ENCODE results near the gene ABHD5. TPM values are rescaled to one million over a fixed set of nuclear protein-coding genes. Genes with fewer than 3 reads are reported as not detected.
A peak's percentile ranks its signal among the peaks of the same experiment; 100 is the strongest.

ABHD5 gene
- total RNA-seq, 2 experiments from 2014 or later = 8.6 to 9.8 TPM

- CTCF ChIA-PET = no interaction called here
- intact Hi-C loops (cut with DNase I, micrococcal nuclease) = no loop called here
- POLR2A ChIA-PET = no interaction called here
- DNase-seq (no peak), ATAC-seq (no peak)
- H3K27me3 Mint-ChIP-seq = no peaks in the 10 kb centered on the region
- H3K27ac Mint-ChIP-seq = no peak overlapping the region
- no peaks in the 10 kb centered on the region for H3K36me3 Mint-ChIP-seq (ENCODE audit: low read depth)
- H3K4me3 Mint-ChIP-seq = no peak overlapping the region
- H3K9me3 Mint-ChIP-seq (ENCODE audit: low read depth) = no peaks in the 10 kb centered on the region
- peaks cover 21% of the 10 kb centered on the region for H3K4me1 Mint-ChIP-seq
Measured at GRCh38 chr3:43760938-43761337, 70.2 kb downstream of the ABHD5 start.

- no peak overlapping the region for H3K4me3 Mint-ChIP-seq
- H3K36me3 Mint-ChIP-seq (ENCODE audit: low read depth) = no peaks in the 10 kb centered on the region
- H3K4me1 Mint-ChIP-seq = peaks cover 17% of the 10 kb centered on the region
- ATAC-seq (no peak), DNase-seq (no peak)
- CTCF ChIA-PET = interaction anchor here (0.6 kb wide), 1 partner anchor 11 kb away, joined by 3 read pairs; no protein-coding TSS in a partner anchor
- H3K9me3 Mint-ChIP-seq (ENCODE audit: low read depth) = no peaks in the 10 kb centered on the region
- H3K27ac Mint-ChIP-seq = no peak overlapping the region
- intact Hi-C loops (cut with DNase I, micrococcal nuclease) = no loop called here
- POLR2A ChIA-PET = no interaction called here
- H3K27me3 Mint-ChIP-seq = no peaks in the 10 kb centered on the region
Measured at GRCh38 chr3:43762451-43762850, 71.7 kb downstream of the ABHD5 start.

GRCh38 chr3:43764056-43764455, 73.3 kb downstream of the ABHD5 start:
- H3K4me3 Mint-ChIP-seq = no peak overlapping the region
- no peak overlapping the region for H3K27ac Mint-ChIP-seq
- POLR2A ChIA-PET = no interaction called here
- DNase-seq (no peak), ATAC-seq (no peak)
- no peaks in the 10 kb centered on the region for H3K27me3 Mint-ChIP-seq
- no peaks in the 10 kb centered on the region for H3K9me3 Mint-ChIP-seq (ENCODE audit: low read depth)
- H3K36me3 Mint-ChIP-seq (ENCODE audit: low read depth) = no peaks in the 10 kb centered on the region
- intact Hi-C loops (cut with DNase I, micrococcal nuclease) = no loop called here
- H3K4me1 Mint-ChIP-seq = peaks cover 6% of the 10 kb centered on the region
- CTCF ChIA-PET = no interaction called here

- ChIA-PET CTCF (interaction anchor here (0.7 kb wide), 1 partner anchor 10 kb away, joined by 3 read pairs; no protein-coding TSS in a partner anchor), POLR2A (no interaction called here)
- no peak overlapping the region for H3K4me3 Mint-ChIP-seq
- ATAC-seq = no peak
- H3K36me3 Mint-ChIP-seq (ENCODE audit: low read depth) = no peaks in the 10 kb centered on the region
- H3K27me3 Mint-ChIP-seq = no peaks in the 10 kb centered on the region
- intact Hi-C loops (cut with DNase I, micrococcal nuclease) = no loop called here
- peaks cover 6% of the 10 kb centered on the region for H3K4me1 Mint-ChIP-seq
- no peaks in the 10 kb centered on the region for H3K9me3 Mint-ChIP-seq (ENCODE audit: low read depth)
- H3K27ac Mint-ChIP-seq = no peak overlapping the region
- no peak for DNase-seq
Measured at GRCh38 chr3:43764471-43764870, 73.7 kb downstream of the ABHD5 start.

- CTCF ChIA-PET = interaction anchor here (0.7 to 1.3 kb wide), 2 partner anchors 10 to 11 kb away, joined by 3 to 4 read pairs; no protein-coding TSS in a partner anchor
- ATAC-seq = no peak
Measured at GRCh38 chr3:43765521-43765971, 74.8 kb downstream of the ABHD5 start.

GRCh38 chr3:43766672-43767465, 76.1 kb downstream of the ABHD5 start:
- Mint-ChIP-seq H3K9me3 (ENCODE audit: low read depth) (no peaks in the 10 kb centered on the region), H3K27ac (no peak overlapping the region), H3K4me1 (peaks cover 19% of the 10 kb centered on the region), H3K27me3 (no peaks in the 10 kb centered on the region), H3K36me3 (ENCODE audit: low read depth) (no peaks in the 10 kb centered on the region), H3K4me3 (no peak overlapping the region)
- CTCF ChIA-PET = interaction anchor here (0.6 to 1.5 kb wide), 2 partner anchors 107 to 291 kb away, joined by 3 to 4 read pairs; no protein-coding TSS in a partner anchor
- ATAC-seq (no peak), DNase-seq (no peak)
- intact Hi-C loops (cut with DNase I, micrococcal nuclease) = loop anchor here (5.0 kb wide), 2 partner anchors 125 to 430 kb away; no protein-coding TSS in a partner anchor
- POLR2A ChIA-PET = interaction anchor here (0.6 kb wide), 1 partner anchor 19 kb away, joined by 6 read pairs; no protein-coding TSS in a partner anchor

More at GRCh38 chr3:43765521-43765971, 74.8 kb downstream of the ABHD5 start:
- peaks cover 15% of the 10 kb centered on the region for H3K4me1 Mint-ChIP-seq
- no peak overlapping the region for H3K4me3 Mint-ChIP-seq
- no peaks in the 10 kb centered on the region for H3K9me3 Mint-ChIP-seq (ENCODE audit: low read depth)
- H3K36me3 Mint-ChIP-seq (ENCODE audit: low read depth) = no peaks in the 10 kb centered on the region
- no peaks in the 10 kb centered on the region for H3K27me3 Mint-ChIP-seq
- POLR2A ChIA-PET = no interaction called here
- no peak overlapping the region for H3K27ac Mint-ChIP-seq
- intact Hi-C loops (cut with DNase I, micrococcal nuclease) = loop anchor here (5.0 kb wide), 2 partner anchors 127 to 432 kb away; no protein-coding TSS in a partner anchor
- DNase-seq = no peak

- DNase-seq = no peak
- intact Hi-C loops (cut with DNase I, micrococcal nuclease) = loop anchor here (5.0 kb wide), 2 partner anchors 124 to 429 kb away; no protein-coding TSS in a partner anchor
- POLR2A ChIA-PET = interaction anchor here (0.6 kb wide), 1 partner anchor 647 kb away, joined by 3 read pairs; no protein-coding TSS in a partner anchor
- Mint-ChIP-seq H3K27ac (no peak overlapping the region), H3K4me1 (peaks cover 20% of the 10 kb centered on the region), H3K36me3 (ENCODE audit: low read depth) (no peaks in the 10 kb centered on the region), H3K4me3 (no peak overlapping the region), H3K27me3 (no peaks in the 10 kb centered on the region), H3K9me3 (ENCODE audit: low read depth) (no peaks in the 10 kb centered on the region)
- CTCF ChIA-PET = interaction anchor here (0.6 to 1.9 kb wide), 12 partner anchors 10 to 512 kb away, joined by 3 to 8 read pairs (median 4); no protein-coding TSS in a partner anchor
- ATAC-seq = no peak
Measured at GRCh38 chr3:43768381-43768973, 77.7 kb downstream of the ABHD5 start.

- CTCF ChIA-PET = interaction anchor here (0.6 to 1.9 kb wide), 13 partner anchors 9 to 513 kb away, joined by 3 to 8 read pairs (median 4); no protein-coding TSS in a partner anchor
Measured at GRCh38 chr3:43769097-43769884, 78.6 kb downstream of the ABHD5 start.

GRCh38 chr3:43769885-43770425, 79.2 kb downstream of the ABHD5 start:
- no peak overlapping the region for H3K4me3 Mint-ChIP-seq
- no peaks in the 10 kb centered on the region for H3K36me3 Mint-ChIP-seq (ENCODE audit: low read depth)
- H3K27ac Mint-ChIP-seq = no peak overlapping the region
- ChIA-PET CTCF (interaction anchor here (0.8 to 1.4 kb wide), 5 partner anchors 8 to 429 kb away, joined by 3 to 4 read pairs (median 4); no protein-coding TSS in a partner anchor), POLR2A (no interaction called here)
- H3K9me3 Mint-ChIP-seq (ENCODE audit: low read depth) = no peaks in the 10 kb centered on the region
- peak; percentile 47 for ATAC-seq
- intact Hi-C loops (cut with DNase I, micrococcal nuclease) = loop anchor here (1.0 to 5.0 kb wide), 3 partner anchors 122 to 428 kb away; no protein-coding TSS in a partner anchor
- no peaks in the 10 kb centered on the region for H3K27me3 Mint-ChIP-seq
- DNase-seq = peak; percentile 49
- peaks cover 25% of the 10 kb centered on the region for H3K4me1 Mint-ChIP-seq

More at GRCh38 chr3:43769097-43769884, 78.6 kb downstream of the ABHD5 start:
- Mint-ChIP-seq H3K27me3 (no peaks in the 10 kb centered on the region), H3K27ac (no peak overlapping the region), H3K4me3 (no peak overlapping the region), H3K36me3 (ENCODE audit: low read depth) (no peaks in the 10 kb centered on the region), H3K4me1 (peaks cover 25% of the 10 kb centered on the region), H3K9me3 (ENCODE audit: low read depth) (no peaks in the 10 kb centered on the region)
- POLR2A ChIA-PET = no interaction called here
- intact Hi-C loops (cut with DNase I, micrococcal nuclease) = loop anchor here (1.0 to 5.0 kb wide), 3 partner anchors 123 to 429 kb away; no protein-coding TSS in a partner anchor
- DNase-seq (peak; percentile 90), ATAC-seq (peak; percentile 51)

- CTCF ChIA-PET = interaction anchor here (0.6 to 0.7 kb wide), 2 partner anchors 45 to 1168 kb away, joined by 3 to 4 read pairs; no protein-coding TSS in a partner anchor
- ATAC-seq (peak; percentile 71), DNase-seq (peak; percentile 52)
- intact Hi-C loops (cut with DNase I, micrococcal nuclease) = no loop called here
- POLR2A ChIA-PET = no interaction called here
- Mint-ChIP-seq H3K27me3 (no peaks in the 10 kb centered on the region), H3K36me3 (ENCODE audit: low read depth) (no peaks in the 10 kb centered on the region), H3K9me3 (ENCODE audit: low read depth) (no peaks in the 10 kb centered on the region), H3K4me3 (no peak overlapping the region), H3K4me1 (peaks cover 25% of the 10 kb centered on the region), H3K27ac (no peak overlapping the region)
Measured at GRCh38 chr3:43770426-43771103, 79.8 kb downstream of the ABHD5 start.
